HepG2 (cell line): ENCODE results near the gene C2. TPM values are rescaled to one million over a fixed set of nuclear protein-coding genes. Genes with fewer than 3 reads are reported as not detected.

Source experiments
- ATAC-seq: fragments of 200-7000 bp; cut with Tn5 transposase; 3 replicates; pipeline ENCODE4 v1.9.1; 2020; ENCODE audit warnings: mild to moderate bottlenecking, moderate library complexity
- BruUV-seq: library from RNA; stranded (reverse); fragments of 400-500 nt; replicated peaks from 2 replicates; lab custom pipeline; 2021; lab: Mats Ljungman, UMichigan
- CTCF ChIA-PET: fragments of 300-600 bp; formaldehyde crosslinking; extraction: SDS; loops from one replicate; lab custom pipeline; 2021; ENCODE audit warnings: low total read pairs, inconsistent platforms, low intra/inter-chr PET ratio; lab: Yijun Ruan, JAX
- POLR2A ChIA-PET: fragments of 350-600 bp; sonication (Branson Sonifier 250); formaldehyde crosslinking; loops from one replicate; lab custom pipeline; 2020; ENCODE audit warnings: antibody characterized with exemption, inconsistent platforms; lab: Yijun Ruan, JAX
- DNase-seq: peaks from one replicate; pipeline ENCODE4 v3.0.0-alpha.2; 2015; ENCODE audit warnings: low spot score
- FAIRE-seq: peaks from 3 replicates; lab custom pipeline; 2011; peaks lifted over from hg19 to GRCh38; lab: Jason Lieb, UNC
- H2AFZ ChIP-seq: one replicate; pipeline ENCODE4 v1.6.1; 2011; ENCODE audit warnings: low read length, inconsistent platforms
- H3K27ac ChIP-seq: fragments of 300-600 bp; 3 replicates; pipeline ENCODE4 v1.8.0; 2011; ENCODE audit warnings: mixed run types, mild to moderate bottlenecking, mixed read lengths, low read length, inconsistent platforms; ENCODE audit not compliant: insufficient read depth; ENCODE audit errors: extremely low read length
- H3K27me3 ChIP-seq, 2 experiments: fragments of 200-600 bp in 1 of 2; 2 replicates in 1 of 2; 3 replicates in 1 of 2; pipeline versions ENCODE4 v1.6.0 to v1.8.0; 2011; ENCODE audit warnings: low read length in 2 of 2, mild to moderate bottlenecking in 2 of 2, moderate library complexity in 2 of 2, inconsistent platforms in 1 of 2; ENCODE audit not compliant: insufficient read depth in 2 of 2, control insufficient read depth in 1 of 2
- H3K36me3 ChIP-seq, 2 experiments: fragments of 200-600 bp in 1 of 2; replicated peaks in 1 of 2; 2 replicates in 1 of 2; 3 replicates in 1 of 2; pipeline versions ENCODE4 v1.5.1 to v1.8.0; 2011; ENCODE audit warnings: low read length in 2 of 2, inconsistent platforms in 1 of 2; ENCODE audit not compliant: insufficient read depth in 2 of 2, control insufficient read depth in 1 of 2
- H3K4me1 ChIP-seq: 2 replicates; pipeline ENCODE4 v1.5.1; 2012; ENCODE audit warnings: low read length, inconsistent platforms; ENCODE audit not compliant: insufficient read depth
- H3K4me2 ChIP-seq: 2 replicates; pipeline ENCODE4 v1.6.0; 2011; ENCODE audit warnings: low read depth, low read length, inconsistent platforms
- H3K4me3 ChIP-seq, 3 experiments: fragments of 200-600 bp in 1 of 3; sonication (generic), shearing (Covaris generic) in 1 of 3; replicated peaks in 1 of 3; 2 replicates each; pipeline ENCODE4 v1.5.1; 2011 to 2016; ENCODE audit warnings: low read length in 3 of 3, inconsistent platforms in 2 of 3, low read depth in 2 of 3, mild to moderate bottlenecking in 2 of 3, control low read depth in 1 of 3, mixed read lengths in 1 of 3; ENCODE audit not compliant: insufficient read depth in 1 of 3
- H3K79me2 ChIP-seq: one replicate; pipeline ENCODE4 v1.6.1; 2011; ENCODE audit warnings: low read length, inconsistent platforms; ENCODE audit not compliant: insufficient read depth
- H3K9ac ChIP-seq: 2 replicates; pipeline ENCODE4 v1.6.0; 2011; ENCODE audit warnings: mild to moderate bottlenecking, low read depth, low read length, inconsistent platforms; ENCODE audit not compliant: insufficient read depth
- H3K9me3 ChIP-seq: 2 replicates; pipeline ENCODE4 v1.5.1; 2012; ENCODE audit warnings: mild to moderate bottlenecking, low read length
- H4K20me1 ChIP-seq: 2 replicates; pipeline ENCODE4 v1.6.0; 2011; ENCODE audit warnings: inconsistent platforms, mild to moderate bottlenecking, low read length, moderate library complexity; ENCODE audit not compliant: insufficient read depth
- IRF9 ChIP-seq: sonication (generic); formaldehyde crosslinking; IDR thresholded peaks from 2 replicates; pipeline ENCODE4 v1.8.0; 2022; ENCODE audit warnings: missing genetic modification reagents, mild to moderate bottlenecking, borderline replicate concordance
- JUN ChIP-seq: sonication (generic); formaldehyde crosslinking; IDR thresholded peaks from 2 replicates; pipeline ENCODE4 v1.4.0; 2020; ENCODE audit warnings: mild to moderate bottlenecking, missing genetic modification reagents
- JUNB ChIP-seq: sonication (generic); formaldehyde crosslinking; IDR thresholded peaks from 2 replicates; pipeline ENCODE4 v1.8.0; 2022; ENCODE audit warnings: missing genetic modification reagents, mild to moderate bottlenecking, borderline replicate concordance
- KAT7 ChIP-seq: IDR thresholded peaks from 2 replicates; pipeline ENCODE4 v1.6.1; 2018; ENCODE audit warnings: borderline replicate concordance, missing compliant biosample characterization
- NCOA2 ChIP-seq: sonication (generic); formaldehyde crosslinking; IDR thresholded peaks from 2 replicates; pipeline ENCODE4 v1.8.0; 2022; ENCODE audit warnings: inconsistent platforms
- NR2F6 ChIP-seq, 2 experiments: IDR thresholded peaks; 2 replicates each; pipeline ENCODE4 v1.6.1; 2016; ENCODE audit warnings: antibody characterized with exemption in 1 of 2, mild to moderate bottlenecking in 1 of 2
- PAF1 ChIP-seq: IDR thresholded peaks from 2 replicates; pipeline ENCODE4 v1.6.1; 2016; ENCODE audit warnings: missing genetic modification reagents, missing compliant biosample characterization
- PCBP1 ChIP-seq: fragments of 200-400 bp; formaldehyde crosslinking; IDR thresholded peaks from 2 replicates; pipeline ENCODE4 v1.6.1; 2017; ENCODE audit warnings: mild to moderate bottlenecking, low read depth, low read length, borderline replicate concordance
- PCBP2 ChIP-seq: fragments of 200-400 bp; formaldehyde crosslinking; optimal IDR thresholded peaks from 2 replicates; pipeline ENCODE3; 2018; ENCODE audit warnings: low read length, low read depth; ENCODE audit not compliant: poor library complexity, severe bottlenecking
- POGK ChIP-seq: sonication (generic); formaldehyde crosslinking; conservative IDR thresholded peaks from 2 replicates; pipeline ENCODE4 v1.8.0; 2022; ENCODE audit warnings: mild to moderate bottlenecking, moderate library complexity, missing genetic modification reagents
- SKIL ChIP-seq: sonication (generic); formaldehyde crosslinking; IDR thresholded peaks from 2 replicates; pipeline ENCODE4 v1.8.0; 2022; ENCODE audit warnings: missing genetic modification reagents, mild to moderate bottlenecking, moderate library complexity, borderline replicate concordance
- SRSF4 ChIP-seq: fragments of 200-400 bp; formaldehyde crosslinking; IDR thresholded peaks from one replicate; pipeline ENCODE4 v1.6.1; 2018; ENCODE audit warnings: mild to moderate bottlenecking, low read depth, low read length, moderate library complexity; ENCODE audit not compliant: poor library complexity, severe bottlenecking
- TBX3 ChIP-seq: fragments of 450-650 bp; IDR thresholded peaks from 2 replicates; pipeline ENCODE4 v1.6.1; 2017; ENCODE audit warnings: antibody characterized with exemption, mild to moderate bottlenecking, inconsistent platforms, borderline replicate concordance
- THAP8 ChIP-seq: sonication (generic); formaldehyde crosslinking; IDR thresholded peaks from 2 replicates; pipeline ENCODE4 v1.5.1; 2020; ENCODE audit warnings: missing genetic modification reagents, mild to moderate bottlenecking, borderline replicate concordance
- ZC3H13 ChIP-seq: sonication (generic); formaldehyde crosslinking; IDR thresholded peaks from 2 replicates; pipeline ENCODE4 v1.8.1; 2023; ENCODE audit warnings: mild to moderate bottlenecking, missing genetic modification reagents, moderate library complexity
- ZMYM3 ChIP-seq: sonication (generic); formaldehyde crosslinking; IDR thresholded peaks from 2 replicates; pipeline ENCODE4 v1.5.1; 2020; ENCODE audit warnings: mild to moderate bottlenecking, missing genetic modification reagents
- ZNF33A ChIP-seq: sonication (generic); formaldehyde crosslinking; IDR thresholded peaks from 2 replicates; pipeline ENCODE4 v1.5.1; 2020; ENCODE audit warnings: missing genetic modification reagents, mild to moderate bottlenecking, moderate library complexity, borderline replicate concordance
- ZNF558 ChIP-seq: sonication (generic); formaldehyde crosslinking; IDR thresholded peaks from 2 replicates; pipeline ENCODE4 v1.9.0; 2022; ENCODE audit warnings: mild to moderate bottlenecking, missing genetic modification reagents, borderline replicate concordance
- ZSCAN31 ChIP-seq: sonication (generic); formaldehyde crosslinking; IDR thresholded peaks from 2 replicates; pipeline ENCODE4 v1.5.0; 2020; ENCODE audit warnings: low read depth, mild to moderate bottlenecking, missing genetic modification reagents
- WGBS: methylation state at CpG from one replicate; pipeline ENCODE4 v1.1.6; 2017; ENCODE audit warnings: low lambda C conversion rate; 5-methylcytosine and 5-hydroxymethylcytosine counted together
- in situ Hi-C: cut with HindIII; loops from 2 replicates; pipeline ENCODE4 v1.10.0; 2017; ENCODE audit warnings: low pct_unique_long_range_greater_than_20kb; ENCODE audit not compliant: extremely low pct_ligation_motif_present
- intact Hi-C: fragments of 100-400 bp; cut with micrococcal nuclease; formaldehyde crosslinking; loops from one replicate; pipeline ENCODE4 v1.10.0; 2022; ENCODE audit not compliant: unreplicated experiment
- polyA plus RNA-seq, 8 experiments: library from polyadenylated mRNA; depleted of rRNA in 3 of 8; stranded (reverse) in 7 of 8; unstranded in 1 of 8; fragments of >200 nt; fragmentation: Illumina TruSeq in 4 of 8; extraction: Trizol in 4 of 8; gene quantifications; 2 replicates each; pipeline versions ENCODE4 v1.2.1 to v1.2.3, GENCODE V29; 2011 to 2016; ENCODE audit warnings: low read depth in 4 of 8, missing spikeins in 1 of 8, mixed read lengths in 1 of 8; ENCODE audit not compliant: insufficient read depth in 1 of 8
- total RNA-seq, 5 experiments: library from RNA; depleted of rRNA; stranded (reverse); fragments of >200 nt; fragmentation: Illumina TruSeq; extraction: Trizol; gene quantifications; 2 replicates each; pipeline ENCODE4 v1.2.3, GENCODE V29; 2016; ENCODE audit warnings: low read depth in 1 of 5

Gene C2
- total and polyA plus RNA-seq, 2 of the 13 experiments (the other 11 are each of a cell fraction or from before 2014, with no cell fraction given), result 165 to 307 TPM

GRCh38 chr6:31948306-31948705 lies 20.8 kb downstream of the C2 start:
- H3K9ac ChIP-seq, result no peak overlapping the region
- H4K20me1 ChIP-seq, result no peaks in the 10 kb centered on the region
- no peak for DNase-seq
- H3K27me3 ChIP-seq, result no peaks in the 10 kb centered on the region; a peak in 1 of 5 replicates
- no peak for FAIRE-seq
- ChIA-PET POLR2A (interaction anchor here (0.8 to 6.3 kb wide), 6 partner anchors 9 to 50 kb away, joined by 4 to 69 read pairs (median 12); partner anchors contain the start of genes C2, NELFE, SKIC2 and ZBTB12), CTCF (no interaction called here)
- no peak for ATAC-seq
- H3K27ac ChIP-seq, result peak overlapping the region; percentile 4
- no peak overlapping the region for H2AFZ ChIP-seq
- 92% methylated on average over 5 of the region's 5 CpGs for WGBS
- no peak overlapping the region; the same call in 1 of the 2 replicates for H3K4me2 ChIP-seq
- no peaks in the 10 kb centered on the region for H3K9me3 ChIP-seq
- in situ Hi-C loops, result loop anchor here (5.0 kb wide), 1 partner anchor 46 kb away; the partner anchor contains the start of gene ZBTB12
- H3K79me2 ChIP-seq, result peaks cover 22% of the 10 kb centered on the region
- intact Hi-C loops, result no loop called here
- BruUV-seq, result no TSS peak
- peaks cover 21 to 75% of the 10 kb centered on the region in 2 experiments for H3K36me3 ChIP-seq
- no peak overlapping the region for H3K4me3 ChIP-seq
- peaks cover 68% of the 10 kb centered on the region for H3K4me1 ChIP-seq
- TF ChIP-seq NCOA2 (CRISPR knock-in tag) (0 out of 2 replicates have a peak, but pooled peaks have one; percentile 5), PCBP1 (no peak), POGK (no peak), ZMYM3 (CRISPR knock-in tag) (no peak), SKIL (CRISPR knock-in tag) (peak; percentile 51), SRSF4 (no peak), ZC3H13 (CRISPR knock-in tag) (0 out of 2 replicates have a peak, but pooled peaks have one; percentile 47), TBX3 (no peak), ZSCAN31 (CRISPR knock-in tag) (no peak), PCBP2 (peak; percentile 37), IRF9 (CRISPR knock-in tag) (peak; percentile 35; the same call in 1 of the 2 replicates), JUN (no peak), ZNF558 (no peak), KAT7 (CRISPR knock-in tag) (no peak), NR2F6 (IDR thresholded peaks at IDR 0.05) (peak; percentile 31; the same call in 1 of the 2 replicates), NR2F6 (CRISPR knock-in tag; IDR thresholded peaks at IDR 0.05) (no peak), THAP8 (no peak), JUNB (CRISPR knock-in tag) (peak; percentile 35; the same call in 1 of the 2 replicates), PAF1 (peak; percentile 64; the same call in 1 of the 2 replicates), ZNF33A (no peak)
